Globus pallidus (tissue), 1 donor: Measurements from ENCODE around the gene ZBTB49.

Experiments used
- DNase-seq: peaks from one replicate; pipeline ENCODE4 v3.0.0-alpha.2; 2015; ENCODE audit warnings: low spot score

Gene ZBTB49

DNA sequence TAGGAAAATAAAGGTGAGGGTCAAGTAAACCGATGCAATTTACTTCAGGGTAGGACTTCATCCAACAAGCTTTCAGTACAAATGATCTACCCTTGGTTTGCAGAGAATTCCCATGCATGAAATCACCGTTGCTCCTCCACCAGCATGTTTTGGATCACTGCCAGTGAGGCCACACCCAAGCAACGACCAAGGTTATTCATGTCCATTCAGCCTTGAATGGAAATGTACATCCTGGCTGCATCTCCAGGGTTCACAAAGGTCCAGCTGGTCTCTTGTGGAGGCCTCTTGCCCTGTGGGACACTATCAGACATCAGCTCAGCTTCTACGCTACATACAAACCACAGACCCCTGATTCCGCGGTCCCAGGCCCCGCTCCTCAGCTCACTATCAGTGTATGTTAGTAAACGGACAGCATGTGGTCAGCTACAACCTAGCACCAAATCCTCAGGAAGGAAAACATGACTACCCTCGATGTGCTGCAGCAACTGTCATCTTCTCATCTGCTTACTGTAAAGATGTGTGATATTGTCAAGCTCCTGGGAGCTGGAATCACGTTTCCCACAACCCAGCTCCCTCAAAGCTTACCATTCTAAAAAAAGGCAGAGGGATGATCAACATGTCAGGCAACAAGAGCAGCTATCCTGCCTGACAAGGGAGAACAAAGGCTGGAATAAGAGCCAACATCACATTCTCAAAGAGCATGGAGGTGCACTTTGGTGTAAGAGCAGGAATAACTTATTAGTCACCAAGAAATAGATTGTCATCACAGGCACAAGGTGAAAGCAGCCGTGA lies 5.0 kb upstream of the ZBTB49 start:
- DNase-seq: no peak

DNA sequence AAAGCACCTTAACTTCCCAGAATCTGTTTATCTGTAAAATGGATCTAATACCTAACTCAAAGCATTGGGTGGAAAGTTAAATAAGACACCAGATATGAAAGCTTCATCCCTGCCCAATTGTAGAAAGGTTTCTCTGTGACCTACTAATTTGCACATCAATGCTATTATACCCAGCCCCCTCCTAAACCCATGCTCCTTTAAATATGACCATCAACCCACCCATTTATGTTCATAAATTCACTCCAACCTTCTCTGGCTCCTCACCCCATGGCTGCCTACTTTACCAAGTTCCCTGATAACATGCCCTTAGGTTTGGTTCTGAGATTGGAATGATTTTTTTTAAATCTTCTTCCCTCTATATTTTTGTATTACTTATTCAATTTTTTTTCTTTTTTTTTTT lies 2.0 kb upstream of the ZBTB49 start:
- DNase-seq: no peak

DNA sequence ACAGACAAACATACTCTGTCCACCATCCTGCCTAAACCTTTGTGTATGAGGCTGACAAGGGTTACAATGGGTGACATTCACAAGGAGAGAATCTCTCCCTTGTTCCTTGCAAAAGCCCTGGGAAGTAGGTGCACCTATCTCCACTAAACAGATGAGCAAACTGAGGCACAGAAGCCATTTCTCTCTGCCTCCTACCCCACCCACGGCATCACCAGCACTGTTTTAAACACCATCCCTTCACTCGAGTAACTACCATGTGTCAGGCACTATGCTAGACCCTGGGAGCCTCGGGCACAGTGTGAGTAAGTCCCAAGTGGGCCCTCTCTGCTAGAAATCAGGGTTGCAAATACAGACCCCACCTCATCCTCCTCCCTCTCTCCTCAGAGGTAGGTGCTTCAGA lies 996 bp upstream of the ZBTB49 start:
- DNase-seq: no peak

DNA sequence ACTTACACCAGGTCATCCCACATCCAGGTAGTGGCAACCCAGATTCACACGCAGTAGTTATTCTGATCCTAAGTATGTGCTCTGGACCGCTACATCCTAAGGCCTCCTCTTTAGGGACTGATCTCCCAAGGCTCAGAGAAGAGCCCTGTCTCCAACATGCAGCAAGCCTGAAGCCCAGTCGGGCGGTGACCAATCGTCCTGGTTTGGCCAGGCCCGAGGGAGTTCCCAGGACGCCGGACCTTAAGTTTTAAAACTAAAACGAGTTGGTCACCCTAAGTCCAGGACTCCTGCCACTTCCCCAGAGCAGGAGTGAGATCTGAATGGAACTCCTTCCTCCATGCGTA lies 482 bp upstream of the ZBTB49 start:
- no peak for DNase-seq

DNA sequence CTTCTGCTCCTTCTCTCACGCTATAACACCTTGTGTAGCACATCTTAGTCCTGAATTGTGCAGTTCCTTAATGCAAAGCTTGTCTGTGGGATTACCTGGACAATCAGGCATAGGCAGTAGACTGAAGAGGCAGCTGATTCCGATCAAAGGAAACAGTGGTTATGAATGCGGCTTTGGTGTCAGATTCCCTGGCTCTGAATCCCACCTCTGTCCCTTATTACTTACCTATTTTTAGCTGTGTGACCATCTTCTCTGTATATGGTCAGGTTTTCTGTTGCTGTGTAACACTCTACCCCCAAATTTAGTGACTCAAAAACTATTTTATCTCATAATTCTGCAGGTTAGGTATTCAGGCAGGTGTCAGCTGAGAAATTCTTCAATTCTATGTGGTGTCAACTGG lies 3.2 kb downstream of the ZBTB49 start:
- DNase-seq: no peak

DNA sequence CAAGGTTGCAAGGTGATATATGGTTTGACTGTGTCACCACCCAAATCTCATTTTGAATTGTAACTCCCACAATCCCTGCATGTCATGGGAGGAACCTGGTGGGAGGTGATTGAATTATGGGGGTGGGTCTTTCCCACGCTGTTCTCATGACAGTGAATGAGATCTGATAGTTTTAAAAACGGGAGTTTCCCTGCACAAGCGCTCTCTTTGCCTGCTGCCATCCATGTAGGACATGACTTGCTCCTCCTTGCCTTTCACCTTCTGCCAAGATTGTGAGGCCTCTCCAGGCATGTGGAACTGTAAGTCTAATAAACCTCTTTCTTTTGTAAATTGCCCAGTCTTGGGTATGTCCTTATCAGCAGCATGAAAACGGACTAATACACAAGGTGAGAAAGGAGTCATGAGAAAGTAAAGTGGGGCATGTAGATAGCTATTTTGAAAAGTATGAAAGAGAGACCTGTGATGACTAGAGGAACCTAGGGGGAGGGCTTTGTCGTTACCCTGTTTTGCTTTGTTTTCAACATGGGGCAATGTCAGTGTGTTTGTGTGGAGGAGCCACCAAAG lies 6.3 kb downstream of the ZBTB49 start:
- no peak for DNase-seq

DNA sequence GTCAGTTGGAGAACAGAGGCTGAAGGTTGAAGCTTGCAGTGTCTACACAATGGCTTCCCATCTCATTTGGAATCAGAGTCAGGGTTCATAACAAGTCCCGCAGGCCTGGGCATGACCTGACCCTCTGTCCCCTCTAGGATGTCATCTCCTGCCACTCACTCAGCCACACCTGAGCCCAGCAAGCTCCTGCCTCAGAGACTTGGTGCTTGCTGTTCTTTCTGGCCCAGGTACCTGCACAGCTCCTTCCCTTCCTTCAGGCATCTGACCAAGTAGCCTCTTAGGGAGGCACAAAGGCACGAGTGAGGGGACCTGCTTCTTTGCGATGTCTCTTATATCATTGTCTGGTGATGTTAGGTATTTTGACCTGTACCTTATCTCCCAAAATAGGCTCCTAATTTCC lies 9.0 kb downstream of the ZBTB49 start:
- no peak for DNase-seq

DNA sequence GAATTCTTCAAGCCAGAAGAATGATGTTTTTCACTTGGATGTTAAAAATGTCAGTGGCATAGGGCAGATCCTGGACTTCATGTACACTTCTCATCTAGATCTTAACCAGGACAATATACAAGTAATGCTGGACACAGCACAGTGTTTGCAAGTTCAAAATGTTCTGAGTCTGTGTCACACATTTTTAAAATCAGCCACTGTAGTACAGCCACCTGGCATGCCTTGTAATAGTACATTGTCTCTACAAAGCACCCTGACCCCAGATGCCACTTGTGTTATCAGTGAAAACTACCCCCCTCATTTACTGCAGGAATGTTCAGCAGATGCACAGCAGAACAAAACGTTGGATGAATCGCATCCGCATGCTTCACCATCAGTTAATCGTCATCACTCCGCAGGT lies 11.9 kb downstream of the ZBTB49 start:
- no peak for DNase-seq

DNA sequence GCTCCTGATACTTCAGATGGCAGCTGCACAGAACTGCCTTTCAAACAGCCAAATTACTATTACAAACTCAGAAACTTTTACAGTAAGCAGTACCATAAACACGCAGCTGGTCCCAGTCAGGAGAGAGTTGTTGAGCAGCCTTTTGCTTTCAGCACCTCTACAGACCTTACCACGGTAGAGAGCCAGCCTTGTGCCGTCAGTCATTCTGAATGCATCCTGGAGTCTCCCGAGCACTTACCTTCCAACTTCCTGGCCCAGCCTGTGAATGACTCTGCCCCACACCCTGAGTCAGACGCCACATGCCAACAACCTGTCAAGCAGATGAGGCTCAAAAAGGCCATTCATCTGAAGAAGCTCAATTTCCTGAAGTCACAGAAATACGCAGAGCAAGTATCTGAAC lies 12.4 kb downstream of the ZBTB49 start:
- no peak for DNase-seq

DNA sequence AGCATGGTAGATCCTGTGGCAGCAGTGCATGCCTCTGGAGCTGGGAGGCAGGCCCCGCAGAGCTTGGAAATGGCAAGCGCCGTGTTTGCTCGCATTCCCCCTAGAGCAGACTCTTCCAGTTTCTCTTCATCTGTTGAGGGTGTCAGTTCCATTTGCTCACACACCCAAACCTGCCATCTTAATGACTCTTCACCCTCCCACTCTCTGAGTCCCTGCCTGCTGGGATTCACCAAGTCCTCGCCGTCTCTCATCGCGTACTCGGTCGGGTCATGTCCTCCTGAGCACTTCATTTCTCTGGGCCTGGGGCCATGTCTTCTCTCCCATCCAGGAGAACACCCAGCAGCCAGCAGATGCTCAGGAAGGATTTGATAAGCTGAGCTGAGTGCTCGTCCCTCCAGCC lies 16.9 kb downstream of the ZBTB49 start:
- no peak for DNase-seq

DNA sequence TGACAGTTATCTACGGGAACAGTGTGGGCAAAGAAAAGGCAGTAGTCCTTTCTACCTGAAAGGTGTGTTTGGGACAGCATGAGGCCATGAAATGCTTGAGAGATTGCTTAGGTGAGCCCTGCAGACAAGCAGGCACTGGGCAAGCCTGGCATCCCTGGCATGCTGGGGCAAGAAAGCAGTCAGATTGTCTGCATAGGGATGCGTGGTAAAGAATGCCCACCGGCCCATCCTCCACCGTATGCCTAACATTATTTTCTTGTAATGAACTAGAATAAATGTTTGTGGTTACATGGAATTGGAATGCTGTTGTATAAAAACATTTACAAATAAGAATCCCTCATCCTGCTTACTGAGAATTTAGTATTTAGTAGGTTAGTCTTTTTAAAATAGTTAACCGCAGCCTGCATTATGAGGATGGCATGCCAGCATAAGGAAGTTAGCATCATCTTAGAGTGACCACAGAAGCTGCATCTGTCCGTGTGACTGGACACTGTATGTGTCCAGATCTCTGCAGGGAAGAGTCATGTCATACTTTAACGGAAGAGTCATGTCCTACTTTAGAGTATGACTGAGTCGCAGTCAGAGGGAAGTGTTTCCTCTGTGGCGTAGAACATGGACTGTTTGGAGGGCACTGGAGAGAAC lies 18.9 kb downstream of the ZBTB49 start:
- DNase-seq: no peak

DNA sequence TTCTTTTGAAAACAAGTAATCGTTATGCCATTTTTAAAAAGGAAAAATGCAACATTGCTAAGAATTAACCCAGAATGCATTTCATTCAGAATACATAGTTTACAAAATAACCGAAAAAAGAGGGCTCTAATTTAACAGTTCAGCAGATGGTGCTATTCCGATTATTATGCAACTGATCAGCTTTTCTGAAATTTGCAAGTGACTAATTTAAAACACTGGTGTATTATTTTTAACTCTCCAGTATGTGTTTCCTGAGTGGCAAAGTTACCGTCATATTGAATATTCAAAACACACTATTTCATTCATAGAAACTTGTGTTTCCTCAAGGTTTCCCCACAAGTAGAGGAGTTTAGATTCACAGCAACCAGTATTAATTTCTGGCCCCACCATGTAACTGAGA lies 21.1 kb downstream of the ZBTB49 start:
- DNase-seq: no peak

DNA sequence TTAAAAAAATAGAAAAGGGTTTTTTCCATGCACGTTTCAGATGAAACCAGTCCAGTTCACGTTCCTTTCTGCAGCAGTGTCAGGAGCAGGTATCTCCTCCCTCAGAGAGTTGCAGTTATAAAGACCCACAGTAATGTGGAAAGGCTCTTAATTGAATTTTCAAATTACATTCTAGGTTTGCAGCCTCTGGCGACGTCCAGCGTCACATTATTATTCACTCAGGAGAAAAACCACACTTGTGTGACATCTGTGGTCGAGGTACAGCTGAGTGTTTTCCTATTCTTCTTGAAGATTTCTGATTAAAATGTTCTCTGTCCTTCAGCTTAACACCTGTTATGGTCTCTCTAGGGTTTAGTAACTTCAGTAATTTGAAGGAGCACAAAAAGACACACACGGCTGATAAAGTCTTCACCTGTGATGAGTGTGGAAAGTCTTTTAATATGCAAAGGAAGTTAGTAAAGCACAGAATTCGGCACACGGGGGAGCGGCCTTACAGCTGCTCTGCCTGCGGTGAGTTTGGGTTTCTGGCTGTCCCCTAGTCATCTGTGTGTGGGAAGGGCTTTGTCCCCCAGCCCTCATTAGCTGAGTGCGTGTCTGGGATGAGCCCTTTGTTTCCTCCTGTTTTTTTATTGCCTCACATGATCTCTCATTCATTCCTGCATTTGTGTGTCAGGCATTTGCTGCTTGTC lies 25.6 kb downstream of the ZBTB49 start:
- DNase-seq: no peak

DNA sequence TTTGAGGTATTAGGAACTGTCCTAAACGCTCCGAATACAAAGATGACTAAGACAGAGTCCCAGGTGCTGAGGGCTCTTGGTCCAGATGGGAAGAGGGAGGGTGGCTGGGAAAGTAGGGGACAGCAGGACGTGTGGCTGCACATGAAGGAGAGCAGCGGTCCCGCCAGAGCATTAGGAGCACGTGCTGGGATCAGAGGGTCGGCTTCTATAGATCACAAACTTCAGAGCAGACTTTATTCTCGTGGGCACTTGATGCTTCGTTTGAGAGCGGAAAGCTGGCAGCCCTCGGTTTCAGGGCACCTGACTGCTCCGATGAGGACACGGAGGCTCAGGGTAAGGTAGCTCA lies 26.1 kb downstream of the ZBTB49 start:
- no peak for DNase-seq

DNA sequence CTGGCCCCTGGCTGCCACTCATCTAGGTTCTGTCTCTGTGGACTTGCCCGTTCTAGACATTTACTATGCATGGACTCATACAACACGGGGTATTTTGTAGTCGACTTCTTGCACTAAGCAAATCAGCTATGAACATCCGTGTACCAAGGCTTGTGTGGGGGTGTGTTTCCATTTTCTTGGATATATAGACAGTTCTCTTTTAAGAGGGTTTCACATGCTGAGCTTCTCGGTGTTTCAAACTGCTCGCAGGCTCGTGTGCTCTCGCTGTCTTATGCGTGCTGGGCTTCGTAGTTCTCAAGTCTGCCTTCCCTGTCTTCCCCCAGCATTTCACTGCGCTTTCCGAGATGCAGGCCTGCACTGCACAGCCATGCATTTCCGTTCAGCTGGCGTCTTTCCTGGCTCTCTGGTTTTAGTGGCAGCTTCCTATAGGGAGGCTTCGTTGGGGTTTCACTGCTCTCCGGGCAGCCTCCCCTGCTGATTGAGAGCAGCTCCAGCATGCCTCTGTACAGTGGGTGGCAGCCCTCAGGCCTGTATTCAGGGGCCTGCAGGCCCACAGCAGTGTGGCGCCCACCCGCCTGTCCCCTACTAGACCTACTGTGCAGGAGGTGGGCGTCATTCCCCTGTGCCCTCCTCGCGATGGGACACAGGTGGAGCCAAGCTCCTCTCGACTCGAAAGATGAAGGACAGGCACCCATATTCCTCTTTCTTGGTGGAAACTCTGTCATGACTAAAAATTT lies 27.6 kb downstream of the ZBTB49 start:
- no peak for DNase-seq

DNA sequence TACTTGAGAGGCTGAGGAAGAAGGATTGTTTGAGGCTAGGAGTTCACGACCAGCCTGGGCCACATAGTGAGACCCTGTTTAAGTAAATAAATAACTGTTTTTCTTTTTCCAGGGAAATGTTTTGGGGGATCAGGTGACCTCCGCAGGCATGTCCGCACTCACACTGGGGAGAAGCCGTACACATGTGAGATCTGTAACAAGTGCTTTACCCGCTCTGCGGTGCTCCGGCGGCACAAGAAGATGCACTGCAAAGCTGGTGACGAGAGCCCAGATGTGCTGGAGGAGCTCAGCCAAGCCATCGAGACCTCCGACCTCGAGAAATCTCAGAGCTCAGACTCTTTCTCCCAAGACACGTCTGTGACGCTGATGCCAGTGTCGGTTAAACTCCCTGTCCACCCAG lies 30.5 kb downstream of the ZBTB49 start:
- DNase-seq: no peak

DNA sequence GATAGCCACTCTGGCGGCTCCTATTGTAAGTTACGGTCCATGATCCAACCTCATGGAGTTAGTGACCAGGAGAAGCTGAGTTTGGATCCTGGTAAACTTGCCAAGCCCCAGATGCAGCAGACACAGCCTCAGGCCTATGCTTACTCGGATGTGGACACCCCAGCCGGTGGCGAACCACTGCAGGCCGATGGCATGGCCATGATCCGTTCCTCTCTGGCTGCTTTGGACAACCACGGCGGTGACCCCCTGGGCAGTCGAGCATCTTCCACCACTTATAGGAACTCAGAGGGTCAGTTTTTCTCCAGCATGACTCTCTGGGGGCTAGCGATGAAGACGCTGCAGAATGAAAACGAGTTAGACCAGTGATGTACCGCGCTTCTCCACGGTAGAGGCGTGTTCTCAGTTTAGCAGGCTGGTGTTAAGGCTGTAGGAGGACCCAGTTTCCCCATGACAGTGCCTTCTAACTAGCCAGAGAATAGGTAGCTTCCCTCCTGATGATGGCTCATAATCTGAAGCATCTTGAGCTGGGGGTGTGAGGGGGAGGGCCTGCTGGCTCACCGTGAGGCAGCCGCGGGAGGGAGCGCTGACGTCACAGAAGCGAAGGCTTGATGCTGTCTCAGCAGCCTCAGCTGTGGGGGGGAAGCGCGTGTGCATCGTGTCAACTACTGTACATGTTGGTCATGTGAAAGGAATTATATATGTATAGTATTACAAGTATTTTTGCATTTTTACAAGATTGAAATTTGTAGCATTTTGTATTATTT lies 31.1 kb downstream of the ZBTB49 start:
- DNase-seq: no peak

DNA sequence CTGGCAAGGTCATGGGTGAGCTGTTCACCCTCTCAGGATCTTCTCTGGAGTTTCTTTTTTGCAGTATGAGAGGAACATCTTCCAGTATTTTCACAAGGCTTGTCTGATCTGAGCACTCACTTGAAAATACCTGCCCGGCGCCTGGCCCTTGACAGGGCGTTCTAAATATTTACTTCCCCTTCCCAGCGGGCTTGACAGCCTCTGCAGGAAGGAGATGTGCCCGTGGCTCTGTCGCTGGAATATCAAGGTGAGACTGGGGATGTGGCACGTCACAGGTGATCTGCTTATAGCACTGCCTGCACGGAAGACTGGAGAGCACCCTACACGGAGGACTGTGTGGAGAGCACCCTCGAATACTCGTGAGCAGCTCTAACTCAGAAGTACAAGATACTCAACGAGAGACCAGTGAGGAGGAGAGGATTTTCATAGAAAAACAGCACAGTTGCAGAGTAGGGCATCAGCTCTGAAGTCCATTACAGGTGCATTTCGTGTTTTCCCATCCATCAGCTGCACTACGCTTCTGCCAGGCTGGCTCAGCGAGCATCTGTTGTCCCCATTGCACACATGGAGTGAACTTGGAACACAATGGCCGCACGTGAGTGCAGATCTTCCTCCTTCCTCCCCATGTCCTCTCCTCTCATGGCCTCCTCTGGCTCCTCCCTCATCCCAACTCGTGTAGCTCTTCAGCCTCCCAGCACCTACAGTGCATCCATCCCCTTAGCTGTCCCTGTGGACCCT lies 32.1 kb downstream of the ZBTB49 start:
- DNase-seq: no peak

DNA sequence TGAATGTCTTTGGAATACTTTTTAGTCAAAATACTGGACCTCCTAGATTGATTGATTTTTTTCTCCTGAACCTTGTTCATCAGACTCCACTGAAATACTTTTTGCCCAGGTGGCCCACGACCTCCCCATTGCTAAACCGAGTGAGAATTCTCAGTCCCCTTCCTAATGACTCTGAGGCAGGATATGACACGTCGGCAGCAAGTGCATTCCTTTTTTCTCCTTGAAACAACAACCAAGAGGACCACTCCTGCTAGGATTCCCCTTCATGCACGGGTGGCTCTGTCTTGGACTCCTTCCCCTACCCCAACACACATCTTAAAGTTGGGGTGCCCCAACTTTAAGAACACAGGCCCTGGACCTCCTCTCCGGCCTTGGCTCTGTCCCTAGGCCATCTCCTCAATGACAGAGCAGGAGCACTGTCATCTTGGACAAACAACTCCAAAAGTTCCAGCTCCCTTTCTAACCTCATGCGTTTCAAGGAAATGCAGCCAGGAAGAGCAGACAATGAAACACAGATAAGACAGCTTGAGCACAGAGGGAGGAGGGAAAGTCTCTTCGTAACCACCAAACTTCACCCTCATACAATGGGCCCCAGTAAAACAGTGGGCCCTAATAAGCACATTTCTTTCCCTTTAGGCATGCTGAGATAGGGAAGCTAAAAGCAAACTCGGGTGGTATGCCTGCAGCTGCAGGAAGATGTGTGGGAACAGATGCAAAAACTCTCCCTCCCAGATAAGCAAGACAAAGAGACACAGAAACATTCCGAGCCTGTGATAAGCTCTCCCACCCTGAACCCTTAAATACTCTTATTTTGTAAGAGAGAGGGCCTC lies 33.9 kb downstream of the ZBTB49 start:
- DNase-seq: no peak

DNA sequence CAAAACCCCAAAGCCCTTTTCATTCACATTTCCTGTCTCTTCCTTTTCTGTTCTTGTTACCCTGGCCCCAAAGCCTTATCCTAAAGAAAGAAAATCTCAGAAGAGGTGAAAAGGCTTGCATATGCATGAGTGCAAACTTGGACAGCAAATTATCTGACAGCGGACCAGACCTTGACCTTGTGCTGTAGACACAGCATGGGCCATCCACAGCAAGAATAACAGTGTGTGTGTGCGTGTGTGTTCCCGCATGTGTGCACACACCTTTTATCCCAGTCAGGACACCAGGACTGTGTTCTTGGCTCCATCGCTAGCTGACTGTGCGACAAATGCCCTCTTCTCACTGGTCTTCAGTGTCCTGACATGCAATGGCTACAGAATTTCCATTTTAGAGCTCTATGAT lies 35.3 kb downstream of the ZBTB49 start:
- no peak for DNase-seq
